Nephron progenitor cell (in vitro differentiated cells): ENCODE measurements around the gene DISP3.

Experiments used
- DNase-seq: peaks from one replicate; pipeline ENCODE4 v3.0.0; 2021
- H3K27ac Mint-ChIP-seq: 2 replicates; pipeline ENCODE4 v1.8.0; 2021; ENCODE audit warnings: mild to moderate bottlenecking, moderate library complexity, mixed read lengths
- H3K27me3 Mint-ChIP-seq: 2 replicates; pipeline ENCODE4 v1.8.0; 2021; ENCODE audit warnings: mild to moderate bottlenecking, low read depth, mixed read lengths; ENCODE audit not compliant: poor library complexity
- H3K36me3 Mint-ChIP-seq: 2 replicates; pipeline ENCODE4 v1.8.0; 2021; ENCODE audit warnings: low read depth, mixed read lengths
- H3K4me1 Mint-ChIP-seq: 2 replicates; pipeline ENCODE4 v1.8.0; 2021; ENCODE audit warnings: mixed read lengths
- H3K4me3 Mint-ChIP-seq: 2 replicates; pipeline ENCODE4 v1.8.0; 2021; ENCODE audit warnings: mild to moderate bottlenecking, moderate library complexity, mixed read lengths
- H3K9me3 Mint-ChIP-seq: 2 replicates; pipeline ENCODE4 v1.8.0; 2021; ENCODE audit warnings: mild to moderate bottlenecking, moderate library complexity, mixed read lengths
- TF ChIP-seq, protein P1 (sequence below): fragments of 200-600 bp; sonication (generic); IDR thresholded peaks from 2 replicates; pipeline ENCODE4 v1.5.0; 2021; ENCODE audit warnings: antibody characterized with exemption

The DISP3 gene

DNA sequence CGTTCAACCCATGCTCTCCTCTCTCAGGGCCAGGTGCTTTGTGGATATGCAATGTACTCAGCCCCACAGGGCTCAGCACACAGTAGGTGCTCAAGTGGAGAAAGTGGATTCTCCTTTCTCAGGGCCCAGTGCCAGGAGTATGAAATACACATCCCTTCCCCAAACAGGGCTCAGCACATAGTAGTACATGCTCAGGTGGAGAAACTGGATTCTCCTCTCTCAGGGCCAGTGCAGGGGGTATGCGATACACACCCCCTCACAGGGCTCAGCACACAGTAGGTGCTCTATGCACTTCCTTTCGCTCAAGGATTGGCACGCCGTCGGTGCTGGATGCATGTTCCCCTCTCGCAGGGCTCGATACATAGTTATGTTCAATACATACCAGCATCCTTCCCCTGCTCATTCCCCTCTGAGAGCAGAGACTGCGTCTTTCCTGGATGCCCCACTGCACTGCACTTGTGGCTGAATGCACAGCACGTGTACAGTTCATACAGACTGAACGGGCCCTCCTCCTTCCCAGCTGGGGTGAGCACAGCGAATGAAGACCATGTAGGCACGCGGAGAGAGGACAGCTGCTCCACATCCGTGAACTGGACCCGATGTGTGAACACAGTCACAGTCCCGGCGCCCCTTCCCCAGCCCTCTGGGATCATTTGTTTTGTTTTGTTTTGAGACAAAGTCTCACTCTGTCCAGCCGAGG lies 16.6 kb upstream of the DISP3 start:
- no peak for DNase-seq
- Mint-ChIP-seq H3K9me3 (no peaks in the 10 kb centered on the region), H3K27me3 (peaks cover 44% of the 10 kb centered on the region), H3K4me1 (peaks cover 49% of the 10 kb centered on the region), H3K4me3 (no peak overlapping the region), H3K36me3 (no peaks in the 10 kb centered on the region), H3K27ac (no peak overlapping the region)
- TF ChIP-seq, protein P1, sequence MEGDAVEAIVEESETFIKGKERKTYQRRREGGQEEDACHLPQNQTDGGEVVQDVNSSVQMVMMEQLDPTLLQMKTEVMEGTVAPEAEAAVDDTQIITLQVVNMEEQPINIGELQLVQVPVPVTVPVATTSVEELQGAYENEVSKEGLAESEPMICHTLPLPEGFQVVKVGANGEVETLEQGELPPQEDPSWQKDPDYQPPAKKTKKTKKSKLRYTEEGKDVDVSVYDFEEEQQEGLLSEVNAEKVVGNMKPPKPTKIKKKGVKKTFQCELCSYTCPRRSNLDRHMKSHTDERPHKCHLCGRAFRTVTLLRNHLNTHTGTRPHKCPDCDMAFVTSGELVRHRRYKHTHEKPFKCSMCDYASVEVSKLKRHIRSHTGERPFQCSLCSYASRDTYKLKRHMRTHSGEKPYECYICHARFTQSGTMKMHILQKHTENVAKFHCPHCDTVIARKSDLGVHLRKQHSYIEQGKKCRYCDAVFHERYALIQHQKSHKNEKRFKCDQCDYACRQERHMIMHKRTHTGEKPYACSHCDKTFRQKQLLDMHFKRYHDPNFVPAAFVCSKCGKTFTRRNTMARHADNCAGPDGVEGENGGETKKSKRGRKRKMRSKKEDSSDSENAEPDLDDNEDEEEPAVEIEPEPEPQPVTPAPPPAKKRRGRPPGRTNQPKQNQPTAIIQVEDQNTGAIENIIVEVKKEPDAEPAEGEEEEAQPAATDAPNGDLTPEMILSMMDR, result no peak

DNA sequence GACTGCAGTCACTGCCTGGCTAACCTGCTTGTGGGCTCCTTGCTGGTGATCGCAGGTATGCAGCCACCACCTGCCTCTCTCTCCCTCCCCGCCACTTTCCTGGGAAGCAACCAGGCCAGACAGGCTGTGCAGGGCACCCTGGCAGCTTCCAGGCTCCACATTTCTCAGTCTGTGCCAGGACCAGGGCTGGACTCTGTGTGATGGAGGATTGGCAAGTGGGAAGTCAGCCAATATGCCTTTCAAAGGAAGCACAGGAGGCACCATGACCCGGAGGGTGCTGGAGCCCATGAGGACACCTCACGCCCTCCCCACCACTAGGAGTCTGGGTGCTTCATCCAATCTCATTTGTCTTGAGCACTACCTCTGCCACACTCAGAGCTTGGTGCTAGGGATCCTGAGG lies 15.8 kb upstream of the DISP3 start:
- Mint-ChIP-seq H3K27me3 (peaks cover 52% of the 10 kb centered on the region), H3K9me3 (no peaks in the 10 kb centered on the region), H3K4me3 (no peak overlapping the region), H3K36me3 (no peaks in the 10 kb centered on the region), H3K27ac (no peak overlapping the region), H3K4me1 (peaks cover 42% of the 10 kb centered on the region)
- no peak for DNase-seq
- TF ChIP-seq, protein P1, result no peak

DNA sequence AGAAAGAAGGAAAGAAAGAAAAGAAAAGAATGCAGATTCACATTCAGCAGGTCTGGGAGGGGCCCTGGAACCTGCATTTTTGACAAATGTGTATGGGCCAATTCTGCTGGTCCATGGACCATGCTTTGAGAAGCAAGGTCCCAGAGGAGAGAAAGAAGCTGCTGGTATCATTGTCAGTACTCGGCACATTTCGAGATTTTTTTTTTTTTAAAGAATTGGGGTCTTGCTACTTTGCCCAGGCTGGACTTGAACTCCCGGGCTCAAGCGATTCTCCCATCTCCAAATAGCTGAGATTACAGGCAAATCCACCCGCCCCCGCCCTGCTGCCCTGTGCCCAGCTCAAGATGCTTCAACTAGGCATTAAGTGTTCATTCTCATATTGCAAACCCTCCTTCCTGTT lies 13.6 kb upstream of the DISP3 start:
- H3K9me3 Mint-ChIP-seq, result no peaks in the 10 kb centered on the region
- peaks cover 21% of the 10 kb centered on the region for H3K4me1 Mint-ChIP-seq
- H3K36me3 Mint-ChIP-seq, result no peaks in the 10 kb centered on the region
- no peak overlapping the region for H3K27ac Mint-ChIP-seq
- TF ChIP-seq, protein P1, result no peak
- no peak for DNase-seq
- H3K4me3 Mint-ChIP-seq, result no peak overlapping the region
- H3K27me3 Mint-ChIP-seq, result peaks cover 69% of the 10 kb centered on the region

DNA sequence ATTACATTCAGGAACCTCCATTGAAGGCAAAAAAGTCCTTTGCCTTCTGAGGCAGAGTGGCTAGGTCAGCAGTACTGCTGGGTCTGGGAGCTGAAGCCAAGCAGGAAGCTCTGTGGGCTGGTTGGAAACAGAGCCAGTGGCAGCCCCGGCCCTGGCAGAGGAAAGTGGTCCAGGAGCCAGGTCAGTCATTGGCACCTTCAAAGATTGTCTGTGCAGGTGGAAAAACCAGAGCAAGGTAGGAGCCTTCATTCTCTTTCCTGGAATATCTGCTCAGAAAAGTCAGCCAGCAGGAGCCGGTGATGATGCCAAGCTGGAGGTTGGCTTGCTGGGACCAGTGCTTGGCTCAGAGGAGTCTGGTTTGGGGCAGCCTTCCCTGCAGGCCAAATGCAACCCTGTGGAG lies 12.5 kb upstream of the DISP3 start:
- Mint-ChIP-seq H3K4me3 (no peak overlapping the region), H3K9me3 (no peaks in the 10 kb centered on the region), H3K27ac (no peak overlapping the region), H3K4me1 (peaks cover 17% of the 10 kb centered on the region), H3K27me3 (peaks cover 66% of the 10 kb centered on the region), H3K36me3 (no peaks in the 10 kb centered on the region)
- DNase-seq, result no peak
- TF ChIP-seq, protein P1, result no peak

DNA sequence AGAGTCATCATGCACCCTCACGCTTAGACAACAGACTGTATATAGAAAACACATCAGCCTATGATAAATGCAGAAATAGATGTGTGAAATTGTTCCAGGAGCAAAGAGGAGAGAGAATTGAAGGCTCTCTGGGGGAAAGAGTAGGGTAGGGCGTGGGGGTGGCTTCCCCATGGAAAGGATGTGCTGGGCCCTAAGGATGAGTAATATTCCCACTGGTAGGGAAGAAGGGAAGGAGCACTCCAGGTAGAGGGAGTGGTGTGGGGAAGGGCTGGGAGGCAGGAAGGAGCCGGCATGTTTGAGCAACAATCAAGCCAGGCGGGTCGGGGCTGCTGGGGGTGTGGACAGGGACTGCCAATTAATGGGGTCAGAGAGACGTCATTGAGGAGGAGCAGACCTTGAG lies 10.1 kb upstream of the DISP3 start:
- TF ChIP-seq, protein P1, result no peak
- H3K27ac Mint-ChIP-seq, result no peak overlapping the region
- DNase-seq, result no peak
- no peak overlapping the region for H3K4me3 Mint-ChIP-seq
- no peaks in the 10 kb centered on the region for H3K36me3 Mint-ChIP-seq
- no peaks in the 10 kb centered on the region for H3K9me3 Mint-ChIP-seq
- H3K4me1 Mint-ChIP-seq, result peaks cover 6% of the 10 kb centered on the region
- H3K27me3 Mint-ChIP-seq, result peaks cover 59% of the 10 kb centered on the region

DNA sequence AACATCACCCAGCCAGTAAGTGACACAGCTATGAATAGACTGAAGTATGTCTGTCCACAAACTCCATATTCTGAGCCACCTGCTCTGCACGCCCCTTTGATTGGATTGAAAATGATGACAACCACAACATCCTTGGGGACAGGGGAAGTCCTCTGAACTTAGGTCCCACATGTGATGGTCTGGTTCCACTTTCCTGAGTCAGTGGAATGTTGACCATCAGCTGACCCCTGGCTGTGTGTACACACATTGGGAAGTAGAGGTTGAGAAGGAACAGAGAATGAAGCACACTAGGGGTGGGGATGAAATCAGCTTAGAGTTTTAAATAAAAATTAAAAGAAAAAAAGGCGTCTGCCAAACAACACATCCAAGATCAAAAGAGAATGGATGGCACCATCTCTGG lies 8.0 kb upstream of the DISP3 start:
- Mint-ChIP-seq H3K9me3 (no peaks in the 10 kb centered on the region), H3K4me3 (no peak overlapping the region), H3K4me1 (peaks cover 6% of the 10 kb centered on the region), H3K36me3 (no peaks in the 10 kb centered on the region), H3K27ac (no peak overlapping the region), H3K27me3 (peaks cover 50% of the 10 kb centered on the region)
- TF ChIP-seq, protein P1, result no peak
- no peak for DNase-seq
